WTC11 (cell line): Measurements from ENCODE around the gene VPS25. TPM values are rescaled to one million over a fixed set of nuclear protein-coding genes. Genes with fewer than 3 reads are reported as not detected.

Source experiments
- AFF4 ChIP-seq: sonication (generic); formaldehyde crosslinking; IDR thresholded peaks from 2 replicates; pipeline ENCODE4 v1.8.1; 2023; ENCODE audit warnings: mild to moderate bottlenecking, missing genetic modification reagents, borderline replicate concordance
- ATF3 ChIP-seq: sonication (generic); formaldehyde crosslinking; conservative IDR thresholded peaks from 2 replicates; pipeline ENCODE4 v1.8.1; 2022; ENCODE audit warnings: mild to moderate bottlenecking, missing genetic modification reagents
- CDX4 ChIP-seq: fragments of 250-450 bp; sonication (Bioruptor Pico); IDR thresholded peaks from 2 replicates; pipeline ENCODE4 v1.9.0; 2021; ENCODE audit warnings: moderate library complexity, mild to moderate bottlenecking, inconsistent platforms, borderline replicate concordance
- CREM ChIP-seq: sonication (generic); formaldehyde crosslinking; IDR thresholded peaks from 2 replicates; pipeline ENCODE4 v1.8.1; 2022; ENCODE audit warnings: mild to moderate bottlenecking, missing genetic modification reagents, moderate library complexity
- E2F5 ChIP-seq: sonication (generic); formaldehyde crosslinking; IDR thresholded peaks from 2 replicates; pipeline ENCODE4 v1.8.1; 2022; ENCODE audit warnings: mild to moderate bottlenecking, moderate library complexity, missing genetic modification reagents
- ESRRA ChIP-seq: sonication (generic); formaldehyde crosslinking; IDR thresholded peaks from 2 replicates; pipeline ENCODE4 v1.8.1; 2022; ENCODE audit warnings: mild to moderate bottlenecking, missing genetic modification reagents, borderline replicate concordance
- FOXJ3 ChIP-seq: sonication (generic); formaldehyde crosslinking; IDR thresholded peaks from 2 replicates; pipeline ENCODE4 v1.9.0; 2021; ENCODE audit warnings: missing genetic modification reagents, mild to moderate bottlenecking, borderline replicate concordance
- FOXP1 ChIP-seq: sonication (generic); formaldehyde crosslinking; IDR thresholded peaks from 2 replicates; pipeline ENCODE4 v1.8.0; 2022; ENCODE audit warnings: missing genetic modification reagents, mild to moderate bottlenecking, moderate library complexity, borderline replicate concordance
- GRHL2 ChIP-seq: fragments of 250-450 bp; sonication (Bioruptor Pico); IDR thresholded peaks from 2 replicates; pipeline ENCODE4 v1.8.0; 2022; ENCODE audit warnings: mild to moderate bottlenecking, moderate library complexity; ENCODE audit not compliant: insufficient replicate concordance, severe bottlenecking
- HMGA2 ChIP-seq: fragments of 250-450 bp; sonication (Bioruptor Pico); IDR thresholded peaks from 2 replicates; pipeline ENCODE4 v1.4.0; 2021; ENCODE audit warnings: mild to moderate bottlenecking, moderate library complexity
- JUN ChIP-seq: sonication (generic); formaldehyde crosslinking; IDR thresholded peaks from 2 replicates; pipeline ENCODE4 v1.8.0; 2023; ENCODE audit warnings: mild to moderate bottlenecking, missing genetic modification reagents
- KAT7 ChIP-seq: sonication (generic); formaldehyde crosslinking; IDR thresholded peaks from 2 replicates; pipeline ENCODE4 v1.8.1; 2023; ENCODE audit warnings: missing genetic modification reagents, mild to moderate bottlenecking, borderline replicate concordance
- NR1H2 ChIP-seq: sonication (generic); formaldehyde crosslinking; IDR thresholded peaks from 2 replicates; pipeline ENCODE4 v1.9.0; 2021; ENCODE audit warnings: mild to moderate bottlenecking, moderate library complexity, missing genetic modification reagents
- PRDM15 ChIP-seq: sonication (generic); formaldehyde crosslinking; IDR thresholded peaks from 2 replicates; pipeline ENCODE4 v1.8.0; 2022; ENCODE audit warnings: missing genetic modification reagents
- PREB ChIP-seq: sonication (generic); formaldehyde crosslinking; IDR thresholded peaks from 2 replicates; pipeline ENCODE4 v1.8.1; 2022; ENCODE audit warnings: mild to moderate bottlenecking, missing genetic modification reagents, moderate library complexity, borderline replicate concordance
- TEAD1 ChIP-seq: sonication (generic); formaldehyde crosslinking; IDR thresholded peaks from 2 replicates; pipeline ENCODE4 v1.8.0; 2022; ENCODE audit warnings: mild to moderate bottlenecking, missing genetic modification reagents
- TEAD4 ChIP-seq: sonication (generic); formaldehyde crosslinking; IDR thresholded peaks from 2 replicates; pipeline ENCODE4 v1.8.0; 2022; ENCODE audit warnings: mild to moderate bottlenecking, missing genetic modification reagents
- ZNF138 ChIP-seq: sonication (generic); formaldehyde crosslinking; conservative IDR thresholded peaks from 2 replicates; pipeline ENCODE4 v1.8.1; 2022; ENCODE audit warnings: mild to moderate bottlenecking, moderate library complexity, missing genetic modification reagents
- ZNF396 ChIP-seq: fragments of 250-450 bp; sonication (Bioruptor Pico); IDR thresholded peaks from 2 replicates; pipeline ENCODE4 v1.8.0; 2021; ENCODE audit warnings: mild to moderate bottlenecking, moderate library complexity, borderline replicate concordance
- ZNF416 ChIP-seq: fragments of 250-450 bp; sonication (Bioruptor Pico); IDR thresholded peaks from 2 replicates; pipeline ENCODE4 v1.9.0; 2021; ENCODE audit warnings: mild to moderate bottlenecking, inconsistent platforms
- ZNF425 ChIP-seq: fragments of 250-450 bp; sonication (Bioruptor Pico); conservative IDR thresholded peaks from 2 replicates; pipeline ENCODE4 v1.9.0; 2021; ENCODE audit warnings: mild to moderate bottlenecking
- ZNF671 ChIP-seq: fragments of 250-450 bp; sonication (Bioruptor Pico); IDR thresholded peaks from 2 replicates; pipeline ENCODE4 v1.8.0; 2021; ENCODE audit warnings: mild to moderate bottlenecking
- total RNA-seq: library from RNA; stranded (reverse); gene quantifications from 3 replicates; pipeline ENCODE4 v1.2.3, GENCODE V29; 2021

The VPS25 gene
- total RNA-seq, 1 experiment from 2014 or later: 98.6 TPM

GRCh38 chr17:42780851-42781638, 7.8 kb downstream of the VPS25 start (continued):
- TF ChIP-seq AFF4 (no peak), ZNF425 (CRISPR knock-in tag) (0 out of 2 replicates have a peak, but pooled peaks have one; percentile 27), HMGA2 (no peak), ZNF416 (CRISPR knock-in tag) (no peak), PRDM15 (CRISPR knock-in tag) (no peak), KAT7 (CRISPR knock-in tag) (0 out of 2 replicates have a peak, but pooled peaks have one; percentile 53), NR1H2 (CRISPR knock-in tag) (no peak), JUN (CRISPR knock-in tag) (no peak), TEAD1 (CRISPR knock-in tag) (no peak), ZNF396 (CRISPR knock-in tag) (no peak), ESRRA (CRISPR knock-in tag) (0 out of 2 replicates have a peak, but pooled peaks have one; percentile 18), E2F5 (CRISPR knock-in tag) (no peak), TEAD4 (no peak), ATF3 (CRISPR knock-in tag) (no peak), CDX4 (CRISPR knock-in tag) (no peak), ZNF138 (CRISPR knock-in tag) (no peak), FOXJ3 (CRISPR knock-in tag) (no peak), ZNF671 (CRISPR knock-in tag) (no peak), GRHL2 (CRISPR knock-in tag) (no peak), FOXP1 (no peak), CREM (CRISPR knock-in tag) (no peak), PREB (no peak)
